Gastrocnemius medialis (tissue), 4 donors: ENCODE data around the gene LTB.

ENCODE experiments used
- POLR2A ChIP-seq, 2 donors: fragments of 450-650 bp; IDR thresholded peaks; one replicate each; pipeline ENCODE4 v1.6.1; 2017; ENCODE audit warnings: antibody characterized with exemption in 2 of 2, mild to moderate bottlenecking in 2 of 2, moderate library complexity in 2 of 2
- TF ChIP-seq, protein P1 (sequence below), 5 experiments: fragments of 450-650 bp in 3 of 5; fragments of 200-600 bp in 2 of 5; sonication (generic) in 2 of 5; IDR thresholded peaks in 4 of 5; conservative IDR thresholded peaks in 1 of 5; 1 replicate in 4 of 5; 2 replicates in 1 of 5; pipeline ENCODE4 v1.5.1; 2016 to 2019; ENCODE audit warnings: antibody characterized with exemption in 5 of 5, mild to moderate bottlenecking in 3 of 5, moderate library complexity in 3 of 5

DNA sequence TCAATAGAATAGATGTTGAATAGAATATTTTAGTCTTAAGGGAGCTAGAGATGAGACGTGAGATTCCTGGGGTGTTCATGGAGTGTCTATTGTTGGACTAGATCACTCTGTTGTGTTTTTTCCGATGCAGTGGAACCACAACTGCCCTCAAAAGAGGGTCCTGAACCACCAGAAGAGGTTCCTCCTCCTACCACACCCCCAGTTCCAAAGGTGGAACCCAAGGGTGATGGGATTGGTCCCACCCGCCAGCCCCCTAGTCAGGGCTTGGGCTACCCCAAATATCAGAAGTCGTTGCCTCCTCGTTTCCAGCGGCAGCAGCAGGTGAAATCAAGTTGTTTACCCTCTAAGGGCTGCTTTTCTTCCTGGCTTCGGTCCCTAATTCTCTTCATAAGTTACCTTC lies 46.8 kb upstream of the LTB start:
- TF ChIP-seq, protein P1, sequence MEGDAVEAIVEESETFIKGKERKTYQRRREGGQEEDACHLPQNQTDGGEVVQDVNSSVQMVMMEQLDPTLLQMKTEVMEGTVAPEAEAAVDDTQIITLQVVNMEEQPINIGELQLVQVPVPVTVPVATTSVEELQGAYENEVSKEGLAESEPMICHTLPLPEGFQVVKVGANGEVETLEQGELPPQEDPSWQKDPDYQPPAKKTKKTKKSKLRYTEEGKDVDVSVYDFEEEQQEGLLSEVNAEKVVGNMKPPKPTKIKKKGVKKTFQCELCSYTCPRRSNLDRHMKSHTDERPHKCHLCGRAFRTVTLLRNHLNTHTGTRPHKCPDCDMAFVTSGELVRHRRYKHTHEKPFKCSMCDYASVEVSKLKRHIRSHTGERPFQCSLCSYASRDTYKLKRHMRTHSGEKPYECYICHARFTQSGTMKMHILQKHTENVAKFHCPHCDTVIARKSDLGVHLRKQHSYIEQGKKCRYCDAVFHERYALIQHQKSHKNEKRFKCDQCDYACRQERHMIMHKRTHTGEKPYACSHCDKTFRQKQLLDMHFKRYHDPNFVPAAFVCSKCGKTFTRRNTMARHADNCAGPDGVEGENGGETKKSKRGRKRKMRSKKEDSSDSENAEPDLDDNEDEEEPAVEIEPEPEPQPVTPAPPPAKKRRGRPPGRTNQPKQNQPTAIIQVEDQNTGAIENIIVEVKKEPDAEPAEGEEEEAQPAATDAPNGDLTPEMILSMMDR (IDR thresholded peaks at IDR 0.05 in 4 of 5, conservative IDR thresholded peaks at IDR 0.05 in 1 of 5): no peak
- TF ChIP-seq POLR2A (IDR thresholded peaks at IDR 0.05): no peak
